ENCODE results near the gene CISH.

CISH gene

DNA sequence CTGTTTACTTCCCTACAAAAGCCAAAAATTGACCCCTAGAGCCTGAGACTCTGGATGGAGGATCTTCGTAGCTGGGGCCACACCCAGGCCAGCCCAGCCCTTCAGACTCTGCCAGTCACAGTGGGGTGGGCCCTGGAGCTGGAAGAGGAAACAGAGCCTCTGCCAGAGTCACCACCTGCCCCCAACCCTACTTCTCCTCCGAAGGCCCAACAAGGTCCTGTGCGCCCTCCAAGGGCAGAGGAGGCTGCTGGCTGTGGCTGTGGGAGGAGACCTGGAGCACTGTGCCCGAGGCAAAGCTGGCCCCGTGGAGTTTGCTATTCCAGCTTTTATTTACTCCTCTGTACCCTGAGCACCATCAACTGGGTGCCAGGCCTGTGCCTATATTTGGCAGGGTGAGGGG is 19.0 kb downstream of the CISH start:
- DNase-seq = no peak

DNA sequence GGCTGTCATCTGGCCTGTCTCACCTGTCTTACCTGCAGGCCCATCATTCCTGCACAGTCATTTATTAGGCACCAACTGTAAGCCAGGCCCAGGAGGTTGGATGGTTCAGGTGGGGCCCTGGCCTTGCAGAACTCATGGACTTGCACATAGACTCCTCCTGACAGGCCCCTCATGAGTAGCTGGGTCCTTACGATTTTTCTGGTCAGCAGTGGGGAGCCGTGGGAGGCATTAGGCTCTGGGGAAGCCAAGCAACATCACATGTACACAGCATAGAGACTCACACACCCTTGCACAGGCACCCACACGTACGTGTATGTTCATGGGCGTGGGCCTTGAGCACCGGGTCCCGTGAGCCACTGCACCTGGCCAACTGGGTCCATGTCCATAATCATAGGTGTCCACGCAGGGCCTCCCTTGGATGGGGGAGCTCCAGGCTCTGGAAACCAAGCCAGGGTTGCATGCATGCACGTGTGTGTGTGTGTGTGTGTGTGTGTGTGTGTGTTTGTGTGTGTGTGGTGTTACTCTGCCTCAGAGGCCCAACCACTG is 20.3 kb downstream of the CISH start:
- no peak for DNase-seq

DNA sequence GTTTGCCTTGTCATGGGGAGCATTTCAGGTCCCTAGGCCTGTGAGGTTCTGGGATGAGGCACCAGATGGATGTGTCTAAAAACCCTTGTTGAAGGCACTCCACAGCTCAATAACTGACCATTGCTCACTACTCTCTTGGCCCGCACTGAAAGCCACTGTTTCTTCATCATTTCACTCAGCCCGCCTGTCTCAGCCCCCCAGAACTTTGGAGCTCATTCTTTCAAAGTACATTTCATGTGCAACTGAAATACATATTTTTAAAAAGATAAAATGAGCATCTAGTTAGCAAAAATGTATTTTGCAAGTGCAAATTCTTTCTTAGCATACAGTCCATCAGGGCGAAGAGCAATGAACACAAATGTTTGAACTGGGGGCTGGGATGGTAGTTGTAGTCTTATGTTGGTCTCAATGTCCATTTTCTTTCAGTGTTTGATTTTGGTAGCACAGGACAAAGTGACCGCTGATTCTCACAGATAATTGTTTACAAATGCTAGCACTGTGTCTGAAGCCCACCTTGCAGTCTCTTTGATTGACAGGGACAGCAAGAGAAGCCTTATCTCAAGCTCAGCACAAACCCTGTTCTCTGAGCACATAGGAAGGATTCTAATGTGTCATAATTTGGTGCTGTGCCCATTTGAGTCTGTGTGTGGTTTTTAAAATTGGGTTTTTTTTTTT is 22.7 kb downstream of the CISH start:
- DNase-seq = no peak

DNA sequence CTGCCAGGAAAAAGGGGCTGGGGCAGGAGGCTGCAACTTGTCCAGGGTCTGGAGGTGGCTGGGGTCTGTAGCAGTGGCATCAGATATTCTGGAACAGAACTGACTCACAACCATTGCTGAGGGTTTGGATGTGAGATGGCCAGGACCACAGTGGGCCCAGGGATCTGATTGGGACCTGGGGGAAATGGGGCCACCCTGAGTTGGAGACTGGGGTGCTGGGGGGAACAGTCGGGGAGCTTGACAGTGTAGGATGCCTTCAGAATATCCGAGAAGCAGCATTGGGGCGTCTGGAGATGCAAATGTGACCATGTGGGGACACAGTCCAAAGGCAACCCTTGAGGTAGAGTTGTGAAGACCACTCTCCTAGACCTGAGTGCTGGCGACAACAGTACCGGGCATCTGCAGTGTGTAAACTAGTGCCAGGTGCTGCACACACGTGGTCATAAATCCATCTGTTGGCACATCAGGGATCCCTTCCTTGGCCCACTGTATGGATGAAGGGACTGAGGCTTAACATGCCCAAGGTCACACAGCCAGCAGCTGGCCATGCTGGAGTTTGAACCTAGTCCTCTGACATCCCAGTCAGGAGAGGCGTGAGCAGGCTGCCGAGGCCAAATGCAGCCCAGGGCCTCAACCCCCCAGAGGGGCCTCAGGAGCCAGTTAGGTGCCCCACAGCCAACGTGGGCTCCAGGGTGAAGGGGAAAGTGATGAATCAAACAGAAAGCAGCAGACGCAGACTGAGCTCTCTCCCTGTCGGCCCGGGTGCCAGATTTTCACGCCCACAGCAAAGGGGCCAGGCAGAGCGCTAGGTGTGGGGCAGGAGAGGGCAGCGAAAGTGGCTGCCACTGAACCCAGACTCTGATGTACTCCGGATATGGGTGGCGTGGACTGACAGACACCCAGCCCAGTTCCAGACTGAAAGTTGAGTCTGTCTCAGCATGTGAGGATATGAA is 23.5 kb downstream of the CISH start:
- peak; percentile 66 for DNase-seq

DNA sequence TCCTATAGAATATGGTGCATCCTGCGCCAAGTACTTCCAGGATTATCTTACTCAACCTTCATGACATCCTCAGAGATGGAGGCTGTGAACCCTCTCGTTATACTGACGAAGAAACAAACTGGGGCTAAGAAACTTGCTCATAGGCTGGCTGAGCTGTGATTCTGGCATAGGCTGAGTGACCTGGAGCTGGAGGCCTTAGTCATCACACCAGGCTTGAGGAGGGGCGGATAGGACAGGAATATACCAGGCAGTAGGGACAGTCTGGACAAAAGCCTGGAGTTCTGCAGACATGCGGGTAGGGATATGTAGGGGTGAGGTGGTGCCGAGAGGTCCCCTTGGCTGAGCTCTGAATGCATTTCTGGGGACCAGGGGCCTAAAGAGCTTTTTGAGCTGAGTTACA is 24.2 kb downstream of the CISH start:
- no peak for DNase-seq

DNA sequence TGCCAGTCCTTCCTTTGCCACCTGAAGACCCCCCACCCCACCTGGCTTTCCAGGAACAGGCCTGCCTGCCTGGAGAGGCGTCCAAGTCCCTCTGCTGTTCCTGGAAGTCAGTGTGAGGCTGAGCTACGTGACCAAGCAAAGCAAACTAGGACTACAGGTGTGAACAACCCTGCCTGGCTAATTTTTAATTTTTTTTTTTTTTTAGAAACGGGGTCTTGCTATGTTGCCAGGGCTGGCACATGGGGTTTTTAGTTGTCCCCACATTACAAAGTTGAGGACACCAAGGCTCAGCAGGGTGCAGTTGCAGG is 24.9 kb downstream of the CISH start:
- DNase-seq = no peak

DNA sequence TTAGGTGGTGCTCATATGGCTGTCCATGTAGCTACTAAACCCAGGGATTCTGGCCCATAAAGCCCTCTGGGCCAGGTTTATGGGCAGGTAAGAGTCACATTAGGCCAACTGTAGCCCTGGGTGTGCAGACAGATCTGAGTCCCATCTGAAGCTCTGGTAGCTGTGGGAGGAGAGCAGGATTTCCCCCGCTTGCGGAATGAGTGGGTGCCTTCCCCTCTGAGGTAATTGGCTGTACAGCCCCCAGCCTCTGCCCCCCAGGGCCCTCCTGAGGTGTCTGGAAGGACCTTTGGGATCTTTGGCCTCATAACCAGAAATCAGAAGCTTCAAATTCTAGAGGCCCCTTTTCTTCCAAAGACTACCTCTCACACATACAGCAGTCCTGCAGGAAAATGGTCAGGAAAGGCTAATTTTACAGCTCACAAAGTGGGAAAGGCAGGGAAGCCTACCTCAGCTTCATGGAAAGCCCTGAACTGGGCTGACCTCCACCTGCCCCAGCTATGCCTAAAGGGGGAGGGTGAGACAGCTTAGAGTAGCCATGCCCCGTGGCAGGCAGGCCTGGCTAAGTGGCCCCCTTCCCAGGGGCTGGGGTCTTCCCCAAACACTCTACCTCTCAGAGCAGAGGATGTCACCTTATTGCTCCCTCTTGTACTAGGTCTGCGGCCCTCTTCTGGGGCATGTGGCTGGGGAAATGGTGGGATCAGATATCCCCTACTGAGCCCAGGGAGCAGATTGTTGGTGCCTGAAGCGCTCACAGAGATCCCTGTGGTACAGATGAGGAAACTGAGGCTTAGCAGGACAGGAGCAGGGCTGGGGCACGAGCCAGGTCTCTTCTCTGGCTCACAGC is 25.4 kb downstream of the CISH start:
- DNase-seq = no peak

DNA sequence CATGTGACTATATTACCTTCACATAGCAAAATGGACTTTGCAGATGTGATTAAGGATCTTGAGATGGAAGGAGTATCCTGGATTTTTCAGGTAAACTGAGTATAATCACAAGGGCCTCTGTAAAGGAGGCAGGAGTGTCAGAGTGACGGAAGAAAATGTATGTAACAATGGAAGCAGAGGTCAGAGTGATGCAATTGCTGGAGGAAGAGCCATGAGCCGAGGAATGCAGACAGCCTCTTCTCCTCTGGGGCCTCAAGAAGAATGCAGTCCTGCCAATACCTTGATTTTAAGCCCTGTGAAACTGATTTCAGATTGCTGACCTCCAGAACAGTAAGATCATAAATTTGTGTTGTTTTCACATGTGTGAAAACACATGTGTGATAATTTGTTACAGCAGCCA is 27.2 kb downstream of the CISH start:
- no peak for DNase-seq

DNA sequence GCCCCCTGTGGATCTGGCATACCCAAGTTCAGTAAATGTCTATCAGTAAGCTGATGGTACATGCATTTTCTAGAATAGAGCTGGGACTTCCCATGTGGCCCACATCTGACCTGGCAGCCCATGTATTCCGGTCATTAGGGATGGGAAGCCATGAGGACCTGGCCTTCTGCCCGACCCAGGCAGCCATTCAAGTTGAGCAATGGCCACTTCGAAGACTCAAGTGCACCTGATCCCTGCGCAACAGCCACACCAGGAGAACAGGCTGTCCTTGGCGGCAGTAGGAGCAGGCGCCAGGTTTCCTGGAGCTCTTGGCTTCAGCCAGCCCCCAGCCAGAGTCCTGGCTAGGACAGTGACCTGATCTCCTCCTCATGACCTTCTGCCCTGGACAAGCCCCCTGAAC is 27.7 kb downstream of the CISH start:
- no peak for DNase-seq

DNA sequence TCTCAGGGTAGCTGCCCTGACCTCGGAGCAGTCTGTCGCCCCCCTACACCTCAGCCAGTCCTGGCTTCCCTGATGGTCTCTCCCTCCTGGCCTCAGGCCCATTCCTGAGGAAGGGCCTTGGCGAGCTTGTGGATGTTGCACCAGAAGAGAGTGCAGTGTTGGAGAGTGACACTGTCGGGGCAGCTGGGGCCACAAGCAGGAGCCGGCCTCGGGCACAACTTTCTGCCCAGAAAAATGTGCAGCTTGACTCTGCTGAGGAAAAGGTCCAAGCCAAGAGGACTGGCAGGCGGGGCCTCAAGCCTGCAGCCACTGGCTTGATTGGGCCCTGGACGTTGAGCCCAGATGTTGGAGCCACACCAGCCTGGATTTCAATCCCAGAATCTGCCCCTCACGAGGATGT is 29.5 kb downstream of the CISH start:
- no peak for DNase-seq

DNA sequence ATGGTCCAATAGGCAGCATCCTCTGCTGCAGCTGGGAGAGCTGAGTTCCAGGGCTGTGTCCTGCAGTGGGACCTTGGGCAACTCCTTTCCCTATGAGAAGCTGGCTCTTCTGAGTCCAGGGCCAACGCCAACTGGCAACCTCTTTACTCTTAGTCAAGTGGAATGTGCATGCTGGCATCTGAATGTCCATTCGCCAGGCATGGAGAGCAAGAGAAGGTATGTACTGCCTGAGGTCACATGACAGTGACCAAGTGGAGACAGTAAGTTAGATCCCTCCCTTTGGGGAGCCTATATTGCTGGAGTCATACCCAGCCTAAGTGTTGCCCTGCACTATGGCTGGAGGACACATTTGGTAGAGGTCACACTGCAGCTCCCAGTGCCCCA is 30.1 kb downstream of the CISH start:
- DNase-seq = no peak

DNA sequence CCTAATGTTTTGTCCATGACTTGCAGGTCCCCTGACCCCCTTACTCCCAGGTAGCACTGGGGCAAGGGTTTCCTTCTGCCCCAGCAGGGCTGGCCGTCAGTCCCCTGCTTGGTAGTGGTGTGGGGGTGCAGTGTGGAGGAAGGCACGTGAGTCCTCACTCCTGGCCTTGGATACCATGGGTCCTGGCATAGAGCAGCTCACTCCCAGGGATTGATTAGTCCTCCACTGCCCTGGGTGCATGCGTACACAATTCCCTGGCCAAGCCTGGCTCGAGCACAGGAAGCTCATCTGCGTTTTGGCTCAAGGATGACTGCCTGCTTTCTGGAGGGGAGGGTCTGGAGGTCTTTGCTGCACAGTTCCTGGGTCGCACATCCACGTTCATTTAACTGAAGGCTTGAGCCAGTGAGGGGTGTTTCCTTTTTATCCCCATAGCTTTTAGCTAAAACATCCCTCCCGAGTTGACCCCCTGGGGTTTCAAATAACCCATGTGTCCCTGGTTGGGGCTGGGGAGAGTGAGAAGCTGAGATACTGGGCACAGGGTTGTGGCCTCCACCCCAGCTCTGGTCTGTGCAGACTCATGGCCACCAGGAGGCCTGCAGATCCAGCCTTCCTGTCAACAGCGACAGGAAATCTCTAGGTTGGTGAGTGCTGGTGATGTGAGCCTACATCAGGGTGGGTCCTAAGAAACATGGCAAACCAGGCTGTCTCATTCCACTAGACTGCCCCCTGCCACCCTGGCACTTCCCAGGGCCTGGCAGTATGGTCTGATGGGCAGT is 30.7 kb downstream of the CISH start:
- DNase-seq = no peak

DNA sequence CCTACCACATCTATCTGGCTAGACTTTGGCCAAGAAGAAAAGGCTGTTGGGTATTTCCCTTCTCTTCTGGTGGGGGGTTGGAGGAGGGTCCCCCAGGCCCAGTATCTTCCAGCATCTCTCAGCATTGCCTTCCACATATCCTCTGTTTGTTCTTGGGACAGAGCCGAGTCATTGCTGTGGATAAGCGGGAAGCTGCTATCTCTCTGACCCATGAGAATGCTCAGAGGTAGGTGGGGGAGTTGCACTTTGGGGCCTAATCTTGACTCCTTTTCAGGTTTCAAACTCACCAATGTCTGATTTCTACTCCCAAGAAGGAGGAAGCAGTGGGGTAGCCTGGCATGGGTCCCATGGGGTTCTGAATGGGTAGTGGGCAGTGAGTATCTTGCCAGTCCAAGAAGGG is 34.2 kb downstream of the CISH start:
- DNase-seq = no peak

DNA sequence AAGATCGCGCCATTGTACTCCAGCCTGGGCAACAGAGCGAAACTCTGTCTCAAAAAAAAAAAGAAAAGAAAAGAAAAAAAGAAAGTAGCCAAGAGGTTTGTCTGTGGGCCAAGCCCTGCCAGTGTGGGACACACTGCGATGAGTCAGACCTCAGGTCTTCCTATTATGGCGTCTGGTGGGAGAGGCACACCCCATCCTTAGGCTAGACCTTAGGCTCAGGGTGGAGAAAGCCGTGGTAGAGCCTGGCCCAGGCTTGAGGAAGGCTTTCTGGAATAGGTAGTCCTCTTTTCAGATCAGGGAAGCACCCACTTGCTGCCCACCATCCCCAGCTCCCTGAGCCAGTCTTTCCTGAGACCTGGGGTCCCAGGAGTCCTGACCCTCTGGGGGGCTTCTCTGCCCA is 36.2 kb downstream of the CISH start:
- DNase-seq = no peak

DNA sequence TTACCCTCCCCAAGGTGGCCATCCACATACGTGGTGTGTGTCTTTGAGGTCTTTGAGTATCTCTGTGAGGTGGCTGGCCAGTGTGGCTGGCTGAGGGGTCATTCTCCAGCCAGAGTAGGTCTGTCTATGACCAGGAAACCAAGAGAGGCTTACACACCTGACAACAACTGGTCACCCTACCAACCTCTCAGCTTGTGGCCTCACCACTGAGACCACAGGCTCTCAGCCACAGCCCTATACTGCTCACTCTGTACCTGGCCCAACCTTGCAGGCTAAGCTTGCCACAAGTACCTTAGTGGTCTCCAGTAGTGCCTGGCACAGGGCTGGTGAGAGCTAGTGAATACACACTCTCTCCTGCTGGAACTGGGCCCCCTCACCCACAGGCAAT is 37.1 kb downstream of the CISH start:
- DNase-seq = no peak

DNA sequence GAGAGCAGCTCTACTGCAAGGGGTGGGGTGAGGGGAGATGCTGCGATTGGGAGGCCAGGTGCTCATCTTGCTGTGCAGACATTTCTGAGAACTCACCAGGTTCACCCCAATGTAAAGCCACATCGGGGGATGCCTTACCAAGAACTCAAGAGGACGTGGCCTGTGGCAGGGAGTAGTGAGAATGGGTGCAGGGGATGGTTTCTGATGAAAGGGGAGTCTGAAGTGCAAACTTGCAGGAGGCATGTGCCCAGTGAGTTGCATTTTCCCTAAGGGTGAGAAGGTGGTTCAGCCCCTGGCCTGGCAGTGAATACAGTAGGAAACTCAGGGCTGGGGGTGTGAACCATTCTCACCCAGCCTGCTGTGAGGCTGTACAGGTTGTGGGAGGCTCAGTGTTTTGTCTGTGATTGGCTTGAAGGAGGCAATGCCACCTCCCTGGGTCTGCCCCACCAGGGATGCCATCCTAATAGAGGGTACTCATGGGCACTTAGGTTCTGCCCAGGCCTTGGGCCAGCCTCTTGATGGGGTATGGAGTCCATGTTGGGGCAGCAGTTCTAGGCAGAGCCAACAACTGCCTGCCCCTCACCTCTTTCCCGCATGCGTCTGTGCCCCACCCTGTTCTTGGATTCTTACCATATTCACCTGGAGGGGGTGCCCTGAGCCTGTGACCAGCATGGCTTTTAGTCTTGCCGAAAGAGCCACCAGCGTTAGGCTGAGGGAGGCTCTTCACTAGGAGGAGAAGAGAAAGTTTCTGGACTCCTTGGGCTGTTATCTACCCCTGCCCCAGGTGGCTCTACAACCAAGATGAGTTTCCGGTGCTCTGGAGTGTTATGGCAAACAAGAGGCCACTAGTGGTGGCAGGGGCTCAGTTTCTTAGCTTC is 37.8 kb downstream of the CISH start:
- DNase-seq = peak; percentile 44

DNA sequence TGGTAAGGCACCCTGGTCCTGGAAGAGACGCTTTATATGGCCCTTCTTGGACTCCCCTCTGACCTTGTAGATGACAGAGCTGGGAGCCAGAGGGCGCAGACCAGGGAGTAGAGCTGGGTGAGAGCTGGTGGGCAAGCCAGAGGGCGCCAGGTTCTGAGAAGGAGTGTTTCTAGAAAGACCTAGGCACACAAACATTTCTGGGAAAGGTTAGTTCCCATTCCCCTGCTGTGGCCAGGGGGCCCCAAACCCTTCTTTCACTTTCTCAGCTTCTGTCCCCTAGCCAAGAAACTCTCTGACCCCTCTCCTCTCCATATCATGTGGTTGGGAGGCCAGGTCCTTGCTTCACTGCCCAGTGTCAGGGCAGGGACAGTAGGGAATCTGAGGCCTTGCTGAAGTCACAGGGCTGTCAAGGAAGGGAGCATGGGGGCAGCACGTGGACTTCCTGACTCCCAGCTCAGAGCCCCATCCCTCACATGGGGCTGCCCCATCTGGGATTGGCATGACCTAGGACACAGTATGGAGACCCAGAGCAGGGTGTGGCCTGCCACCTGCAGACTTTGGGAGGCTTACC is 38.7 kb downstream of the CISH start:
- DNase-seq = peak; percentile 30

DNA sequence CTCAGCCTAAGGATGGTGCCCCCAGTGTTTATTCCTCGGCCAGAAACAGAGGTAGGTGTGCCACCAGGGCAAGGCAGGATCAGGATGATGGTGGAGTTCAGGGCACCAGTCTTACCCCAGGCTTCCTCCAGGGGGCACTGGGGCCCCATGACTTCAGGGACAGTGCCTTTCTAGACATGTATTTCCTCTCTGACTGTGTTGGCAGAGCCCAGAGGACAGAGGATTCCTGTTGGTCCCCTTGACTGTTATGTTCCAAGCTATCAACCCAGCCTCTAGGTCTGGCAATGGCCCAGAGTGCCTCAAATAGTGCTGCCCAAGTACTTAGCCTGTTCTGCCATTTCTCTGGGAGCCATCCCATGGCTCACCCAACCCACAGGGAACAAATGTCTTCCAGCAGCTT is 39.4 kb downstream of the CISH start:
- peak; percentile 81 for DNase-seq

DNA sequence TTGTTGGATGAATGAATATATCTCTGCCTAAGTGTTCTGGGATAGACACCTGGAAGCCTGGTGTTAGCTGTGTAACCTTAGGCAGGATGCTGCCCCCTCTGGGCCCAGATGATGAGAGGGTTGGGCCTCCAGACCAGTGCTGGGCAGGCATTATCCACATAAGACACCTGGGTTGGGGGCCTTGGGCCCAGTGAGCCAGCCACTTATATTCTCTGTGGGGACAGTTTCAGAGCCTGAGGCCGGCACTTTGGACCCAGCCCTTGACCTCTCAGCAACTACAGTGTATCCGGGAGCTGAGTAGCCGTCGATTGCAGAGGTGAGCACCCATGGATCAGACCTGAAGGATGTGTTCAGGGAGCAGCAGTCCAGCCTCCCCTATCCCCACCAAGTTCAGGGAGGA is 40.1 kb downstream of the CISH start:
- no peak for DNase-seq

DNA sequence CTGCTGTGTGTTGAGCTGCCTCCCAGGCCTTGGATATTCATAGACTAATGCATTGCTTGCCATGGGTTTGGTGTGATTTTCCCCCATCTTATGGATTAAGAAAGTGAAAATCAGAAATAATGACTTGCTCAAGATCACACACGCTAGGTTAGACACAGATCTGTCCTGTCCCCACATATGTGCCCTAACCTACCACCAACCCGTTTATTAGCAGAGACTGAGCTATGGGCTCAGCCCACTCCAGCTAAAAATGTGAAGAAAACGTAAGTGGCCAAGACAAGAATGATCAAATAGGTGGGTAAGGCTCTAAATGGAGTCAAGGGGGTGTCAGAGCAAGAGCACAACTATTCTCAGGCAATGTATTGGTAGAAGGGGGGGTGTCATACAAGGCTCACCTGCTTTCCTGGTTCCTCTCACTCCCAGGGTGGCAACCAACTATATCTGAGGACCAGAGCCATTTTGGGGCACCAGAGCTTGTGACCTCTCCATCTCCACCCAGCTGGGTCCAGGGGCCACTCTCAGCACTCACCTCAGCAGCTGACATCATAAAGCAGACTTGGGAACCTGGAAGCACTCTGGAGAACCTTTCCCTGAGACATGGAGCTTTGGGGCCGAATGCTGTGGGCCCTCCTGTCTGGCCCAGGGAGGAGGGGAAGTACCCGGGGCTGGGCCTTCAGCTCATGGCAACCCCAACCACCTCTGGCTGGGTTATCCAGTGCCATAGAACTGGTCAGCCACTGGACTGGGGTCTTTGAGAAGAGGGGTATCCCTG is 40.9 kb downstream of the CISH start:
- DNase-seq = no peak
